ENCODE measurements around the gene MSS51.

DNA sequence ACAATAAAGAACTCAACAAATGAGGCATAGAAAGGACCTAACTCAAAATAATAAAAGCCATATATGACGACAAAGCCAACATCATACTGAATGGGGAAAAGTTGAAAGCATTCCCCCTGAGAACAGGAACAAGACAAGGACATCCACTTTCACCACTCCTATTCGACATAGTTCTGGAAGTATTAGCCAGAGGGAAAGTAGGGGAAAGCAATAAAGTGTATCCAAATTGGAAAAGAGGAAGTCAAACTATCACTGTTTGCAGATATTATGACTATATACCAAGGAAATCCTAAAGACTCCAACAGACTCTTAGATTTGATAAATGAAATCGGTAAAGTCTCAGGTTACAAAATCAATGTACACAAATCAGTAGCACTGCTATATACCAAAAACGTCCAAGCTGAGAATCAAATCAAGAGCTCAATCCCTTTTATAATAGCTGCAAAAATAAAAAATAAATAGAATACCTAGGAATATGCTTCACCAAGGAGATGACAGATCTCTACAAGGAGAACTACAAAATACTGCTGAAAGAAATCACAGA, 24.3 kb downstream of the MSS51 start:
- TF ChIP-seq, protein P1, sequence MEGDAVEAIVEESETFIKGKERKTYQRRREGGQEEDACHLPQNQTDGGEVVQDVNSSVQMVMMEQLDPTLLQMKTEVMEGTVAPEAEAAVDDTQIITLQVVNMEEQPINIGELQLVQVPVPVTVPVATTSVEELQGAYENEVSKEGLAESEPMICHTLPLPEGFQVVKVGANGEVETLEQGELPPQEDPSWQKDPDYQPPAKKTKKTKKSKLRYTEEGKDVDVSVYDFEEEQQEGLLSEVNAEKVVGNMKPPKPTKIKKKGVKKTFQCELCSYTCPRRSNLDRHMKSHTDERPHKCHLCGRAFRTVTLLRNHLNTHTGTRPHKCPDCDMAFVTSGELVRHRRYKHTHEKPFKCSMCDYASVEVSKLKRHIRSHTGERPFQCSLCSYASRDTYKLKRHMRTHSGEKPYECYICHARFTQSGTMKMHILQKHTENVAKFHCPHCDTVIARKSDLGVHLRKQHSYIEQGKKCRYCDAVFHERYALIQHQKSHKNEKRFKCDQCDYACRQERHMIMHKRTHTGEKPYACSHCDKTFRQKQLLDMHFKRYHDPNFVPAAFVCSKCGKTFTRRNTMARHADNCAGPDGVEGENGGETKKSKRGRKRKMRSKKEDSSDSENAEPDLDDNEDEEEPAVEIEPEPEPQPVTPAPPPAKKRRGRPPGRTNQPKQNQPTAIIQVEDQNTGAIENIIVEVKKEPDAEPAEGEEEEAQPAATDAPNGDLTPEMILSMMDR (conservative IDR thresholded peaks at IDR 0.05) = no peak
- no peak for TF ChIP-seq ZFX (IDR thresholded peaks at IDR 0.05)
